ENCODE results near the gene TDRD1.

- TF ChIP-seq POLR2AphosphoS5 (IDR thresholded peaks at IDR 0.05; ENCODE audit: low read depth, low read length) (no peak), TAF1 (IDR thresholded peaks at IDR 0.05; ENCODE audit: borderline replicate concordance, insufficient read depth, low read length) (no peak)
Measured at GRCh38 chr10:114172216-114172615, 6.9 kb upstream of the TDRD1 start.

Measured in PFSK-1 (cell line).